GM04503 (cell line): Measurements from ENCODE around the gene CD8B.

ENCODE experiments used
- DNase-seq: peaks from one replicate; pipeline ENCODE4 v3.0.0-alpha.2; 2012; ENCODE audit warnings: low read depth

Gene CD8B

DNA sequence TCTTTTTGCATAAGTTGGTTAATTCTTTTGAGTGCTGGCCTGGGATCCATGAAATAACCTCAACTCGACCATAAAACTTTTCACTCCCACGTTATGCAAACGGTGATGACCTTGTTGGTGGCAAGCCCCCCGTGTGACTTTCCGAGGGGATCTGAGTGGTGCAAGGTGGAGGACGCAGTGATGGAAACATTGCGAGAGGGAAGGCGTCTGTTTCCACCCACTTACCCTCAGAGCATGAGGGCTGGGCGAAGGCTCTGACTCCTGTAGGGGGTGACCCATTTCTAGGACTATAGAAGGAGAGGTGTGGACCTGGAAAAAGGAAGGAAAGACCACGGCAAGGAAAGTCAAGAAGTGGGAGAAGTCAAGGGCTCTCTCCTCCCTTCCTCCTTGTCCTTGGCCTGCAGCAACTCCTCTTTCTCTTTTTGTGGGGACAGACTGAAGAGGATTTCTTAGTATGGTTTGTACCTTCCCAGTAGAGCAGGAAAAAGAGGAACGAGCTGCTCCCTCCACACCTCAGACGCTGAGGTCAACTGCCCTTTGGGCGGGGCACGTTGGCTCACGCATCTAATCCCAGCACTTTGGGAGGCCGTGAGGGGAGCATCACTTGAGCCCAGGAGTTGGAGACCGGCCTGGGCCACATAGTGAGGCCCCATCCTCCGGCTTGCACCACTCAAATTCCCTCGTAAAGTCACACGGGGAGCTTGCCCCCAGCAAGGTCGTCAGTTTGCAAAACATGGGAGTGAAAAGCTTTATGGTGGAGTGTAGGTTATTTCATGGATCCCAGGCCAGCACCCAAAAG is 55.4 kb downstream of the CD8B start:
- DNase-seq = no peak

DNA sequence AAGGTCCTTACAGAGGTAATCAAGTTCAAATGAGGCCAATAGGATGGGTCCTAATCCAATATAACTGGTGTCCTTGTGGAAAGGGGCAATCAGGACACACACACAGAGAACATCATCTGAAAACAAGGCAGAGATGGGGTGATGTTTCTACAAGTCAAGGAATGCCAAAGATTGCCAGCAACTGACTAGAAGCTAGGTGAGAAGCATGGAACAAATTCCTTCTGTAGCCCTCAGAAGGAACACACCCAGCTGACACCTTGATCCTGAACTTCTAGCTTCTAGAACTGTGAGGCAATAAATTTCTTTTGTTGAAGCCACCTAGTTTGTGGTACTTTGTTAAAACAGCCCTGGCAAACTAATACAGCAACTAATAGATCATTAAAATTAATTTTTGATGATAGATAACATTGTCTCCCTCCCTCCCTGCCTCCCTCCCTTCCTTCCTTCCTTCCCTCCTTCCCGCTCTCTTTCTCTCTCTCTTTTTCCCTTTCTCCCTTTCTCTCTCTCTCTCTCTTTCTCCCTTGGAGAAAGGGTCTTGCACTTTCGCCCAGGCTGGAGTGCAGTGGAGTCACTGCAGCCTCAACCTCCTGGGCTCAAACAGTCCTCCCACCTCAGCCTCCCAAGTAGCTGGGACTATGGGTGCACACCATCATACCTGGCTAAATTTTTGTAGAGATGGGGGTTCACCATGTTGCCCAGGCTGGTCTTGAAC is 60.7 kb downstream of the CD8B start:
- DNase-seq = no peak

GRCh38 chr2:86794861-86795260 is 66.8 kb downstream of the CD8B start:
- no peak for DNase-seq

GRCh38 chr2:86793752-86794151 is 67.9 kb downstream of the CD8B start:
- DNase-seq = no peak

DNA sequence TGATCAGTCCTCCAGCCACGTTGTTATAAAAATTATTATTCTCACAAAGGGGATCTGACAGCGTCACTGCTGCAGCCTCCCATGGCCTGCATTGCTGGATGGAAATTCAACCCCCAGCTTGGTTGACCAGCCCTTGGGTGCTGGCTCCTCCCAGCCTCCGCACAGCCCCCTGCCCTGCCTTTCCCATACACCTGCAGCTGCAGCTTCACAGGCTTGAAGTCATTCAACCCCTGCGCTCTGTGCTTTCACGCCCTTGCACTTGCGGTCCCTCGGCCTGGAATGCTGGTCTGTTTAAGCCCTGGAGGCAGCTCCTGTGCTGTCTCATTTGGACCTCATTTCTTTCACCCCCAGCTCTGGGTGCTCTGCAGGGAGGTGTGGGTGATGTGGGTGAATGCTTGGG is 70.1 kb downstream of the CD8B start:
- DNase-seq = no peak

DNA sequence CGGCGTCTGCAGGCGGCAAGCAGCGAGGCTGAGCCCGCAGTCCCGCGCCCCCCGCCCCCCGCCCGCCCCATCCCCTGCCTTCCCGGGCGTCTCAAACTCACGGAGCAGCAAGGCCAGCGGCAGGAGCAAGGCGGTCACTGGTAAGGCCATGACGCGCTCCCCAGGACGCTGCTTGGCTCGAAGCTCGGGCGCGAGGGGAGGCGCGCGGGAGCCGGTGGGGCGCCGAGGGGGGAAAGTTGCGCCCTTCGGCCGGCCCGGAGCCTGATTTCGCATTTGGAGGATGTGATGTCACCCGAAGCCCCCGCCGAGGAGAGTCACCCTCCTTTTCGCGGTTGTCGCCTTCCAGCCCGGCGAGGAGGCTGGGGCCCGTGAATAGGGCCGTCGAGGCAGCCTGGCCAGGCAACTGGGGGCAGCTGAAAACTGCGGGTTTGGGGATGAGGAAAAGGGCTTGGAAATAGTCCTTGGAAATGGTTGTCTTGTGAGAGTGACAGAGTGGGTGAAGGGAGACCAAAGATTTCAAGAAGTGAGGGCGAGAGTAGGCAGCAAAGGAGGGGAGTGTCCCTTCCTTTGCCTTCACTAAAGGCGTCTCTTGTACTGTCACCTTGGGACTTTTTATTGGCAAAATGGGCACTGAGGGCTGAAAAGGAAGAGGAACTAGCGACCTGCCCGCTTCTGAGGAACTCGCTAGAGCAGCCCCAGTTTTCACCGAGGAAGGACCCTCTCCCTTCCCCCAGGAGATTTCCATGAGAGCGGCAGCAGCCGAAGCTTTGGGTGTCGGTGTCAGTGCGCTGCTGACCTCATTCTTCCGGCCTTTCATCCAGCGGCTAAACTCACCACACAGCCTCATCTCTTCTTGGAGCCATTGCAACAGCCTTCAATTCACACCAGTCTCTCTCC is 70.8 kb downstream of the CD8B start, which contains the start of gene CD8A:
CD8A (minus strand) TSS at position 238 of the 897 bp plus-strand sequence; CDS start at position 150, 88 bp downstream.
- no peak for DNase-seq

DNA sequence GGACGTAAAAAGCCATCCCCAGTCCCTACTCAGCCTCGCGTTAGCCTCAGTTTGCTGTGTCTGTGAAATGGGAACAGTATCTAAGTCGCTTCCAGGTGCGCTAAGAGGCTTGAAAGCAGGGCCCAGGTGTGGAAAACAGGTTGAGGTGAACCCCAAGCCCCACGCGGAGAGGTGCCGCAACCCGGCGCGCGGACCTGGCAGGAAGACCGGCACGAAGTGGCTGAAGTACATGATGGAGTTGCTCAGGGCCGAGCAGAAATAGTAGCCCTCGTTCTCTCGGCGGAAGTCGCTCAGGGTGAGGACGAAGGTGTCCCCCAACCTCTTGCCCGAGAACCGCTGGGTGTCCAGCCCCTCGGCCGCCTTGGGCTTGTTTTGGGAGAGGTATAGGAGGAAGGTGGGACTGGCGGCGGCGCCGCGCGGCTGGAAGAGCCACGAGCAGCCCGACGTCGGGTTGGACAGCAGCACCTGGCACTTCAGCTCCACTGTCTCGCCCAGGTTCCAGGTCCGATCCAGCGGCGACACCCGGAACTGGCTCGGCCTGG is 71.5 kb downstream of the CD8B start:
- no peak for DNase-seq

DNA sequence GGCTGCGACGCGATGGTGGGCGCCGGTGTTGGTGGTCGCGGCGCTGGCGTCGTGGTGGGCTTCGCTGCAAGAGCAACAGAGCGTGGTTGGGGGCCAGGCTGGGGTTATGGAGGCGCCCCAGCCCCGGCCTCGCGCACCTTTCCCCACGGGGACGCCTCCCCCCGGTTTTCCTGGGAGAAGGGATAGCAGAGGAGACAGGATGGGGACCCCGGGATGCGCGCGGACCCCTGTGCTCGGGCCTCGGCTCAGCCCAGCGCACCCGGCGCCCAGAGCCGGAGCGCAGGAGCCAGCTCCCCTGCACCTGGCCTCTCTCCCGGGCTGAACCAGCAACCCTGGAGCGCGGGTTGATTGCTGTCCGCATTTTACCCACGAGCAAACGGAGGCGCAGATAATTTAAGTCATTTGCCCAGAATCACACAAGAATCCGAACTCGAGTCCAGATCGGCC is 72.0 kb downstream of the CD8B start:
- no peak for DNase-seq

- DNase-seq = no peak
Observed at GRCh38 chr2:86788881-86789686, 72.6 kb downstream of the CD8B start.

DNA sequence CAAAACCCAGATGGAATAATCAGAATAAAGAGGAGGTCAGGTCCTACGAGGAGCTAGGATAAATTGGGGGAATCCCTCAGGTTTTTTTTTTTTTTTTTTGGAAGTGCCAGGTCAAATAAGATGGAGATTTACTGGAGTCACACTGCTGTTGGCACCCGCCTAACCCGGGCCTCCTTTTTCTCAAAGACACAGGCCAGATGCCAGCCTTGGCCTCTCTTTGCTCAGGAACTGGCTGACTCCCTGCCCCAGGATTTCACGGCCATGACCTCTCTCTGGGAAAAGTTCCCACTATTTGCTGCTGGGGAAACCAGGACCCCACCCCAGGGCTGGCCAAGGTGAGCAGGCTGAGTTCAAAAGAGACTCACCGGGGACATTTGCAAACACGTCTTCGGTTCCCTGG is 73.5 kb downstream of the CD8B start:
- DNase-seq = no peak

DNA sequence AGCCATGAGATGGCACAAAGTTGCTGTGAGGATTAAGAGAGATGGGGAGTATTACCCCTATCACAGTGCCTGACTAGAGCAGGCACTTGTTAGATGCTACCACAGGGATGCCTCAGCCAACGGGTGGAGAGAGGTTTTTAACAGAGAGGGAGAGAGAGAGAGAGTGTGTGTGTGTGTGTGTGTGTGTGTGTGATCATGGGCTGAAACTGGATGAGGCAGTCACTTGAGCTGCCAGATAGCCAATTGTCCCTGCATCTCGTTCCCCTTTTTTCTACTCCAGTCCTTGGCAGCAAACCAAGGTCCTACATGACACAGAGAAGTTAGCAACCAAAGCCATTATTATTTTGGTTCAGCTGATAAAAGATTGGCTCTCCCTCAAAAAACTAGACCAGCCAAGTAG is 74.0 kb downstream of the CD8B start:
- no peak for DNase-seq

- no peak for DNase-seq
Observed at GRCh38 chr2:86786001-86786536, 75.6 kb downstream of the CD8B start.

GRCh38 chr2:86785456-86785855 is 76.2 kb downstream of the CD8B start:
- DNase-seq = no peak

DNA sequence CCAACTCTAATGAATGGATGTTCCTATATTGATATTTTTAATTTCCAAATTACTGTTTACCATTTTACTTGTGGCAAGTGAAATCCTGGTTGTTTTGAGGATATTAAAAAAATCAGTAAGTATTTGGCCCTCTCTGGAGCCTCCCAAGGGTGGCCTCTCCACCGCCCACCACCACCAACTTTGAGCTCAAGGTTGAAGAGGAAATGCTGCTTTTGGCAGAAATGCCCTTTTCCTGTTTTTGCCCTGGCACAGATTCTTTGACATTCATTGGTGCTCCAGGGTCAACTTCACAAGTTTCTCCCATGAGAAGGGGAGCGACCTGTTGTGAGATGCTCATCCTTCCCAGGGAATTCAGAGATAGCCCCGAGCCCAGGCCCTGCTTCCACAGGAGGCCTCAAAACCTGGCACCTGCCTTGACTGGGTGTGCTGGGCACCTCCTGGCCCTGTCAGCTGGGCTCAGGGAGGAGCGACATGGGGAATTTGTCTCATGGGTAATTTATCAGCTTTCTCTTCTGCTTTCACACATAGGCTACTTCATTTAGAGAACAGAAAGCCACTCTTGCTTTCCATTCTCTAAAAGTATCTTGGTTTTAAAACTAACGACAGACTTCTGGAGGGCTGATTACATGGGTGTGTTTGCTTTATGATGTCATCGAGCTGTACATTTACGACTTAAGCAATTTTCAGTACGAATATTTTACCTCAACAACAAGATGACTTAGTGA is 77.9 kb downstream of the CD8B start:
- no peak for DNase-seq

DNA sequence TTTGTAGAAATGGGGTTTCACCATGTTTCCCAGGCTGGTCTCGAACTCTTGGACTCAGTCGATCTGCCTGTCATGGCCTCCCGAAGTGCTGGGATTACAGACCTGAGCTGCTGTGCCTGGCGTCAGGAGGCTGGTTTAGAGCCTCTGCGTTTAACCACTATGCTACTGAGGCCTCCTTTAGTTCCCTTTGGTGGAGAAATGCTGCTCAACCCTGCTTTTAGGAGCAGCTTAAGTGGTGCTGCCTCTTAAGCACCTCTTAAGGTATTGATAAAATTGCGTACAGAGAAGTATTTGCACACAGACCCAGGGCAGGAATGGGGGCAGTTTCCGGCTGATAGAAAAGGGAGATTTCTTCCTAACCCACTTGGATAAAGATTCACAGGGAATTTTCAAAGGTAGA is 78.9 kb downstream of the CD8B start:
- DNase-seq = no peak

DNA sequence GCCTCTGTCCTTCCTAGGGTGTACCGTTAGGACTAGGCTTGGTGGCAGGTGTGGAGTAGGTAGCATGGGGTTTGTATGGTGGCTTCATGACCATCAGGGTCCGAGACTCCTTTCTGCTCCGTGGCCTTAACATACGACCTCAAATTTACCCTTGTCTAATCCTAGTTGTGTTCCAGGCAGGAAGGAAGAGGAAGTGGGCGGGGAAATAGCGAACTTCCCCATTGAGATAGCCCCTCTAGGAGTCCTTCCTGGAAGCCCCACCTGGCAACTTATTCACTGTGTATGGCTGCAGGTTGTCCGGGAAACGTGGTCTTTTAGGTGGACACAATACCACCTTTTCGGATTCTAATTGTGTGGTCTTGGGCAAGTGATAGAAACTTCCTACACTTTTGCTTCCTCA is 80.3 kb downstream of the CD8B start:
- no peak for DNase-seq

GRCh38 chr2:86779971-86780370 is 81.7 kb downstream of the CD8B start:
- no peak for DNase-seq

DNA sequence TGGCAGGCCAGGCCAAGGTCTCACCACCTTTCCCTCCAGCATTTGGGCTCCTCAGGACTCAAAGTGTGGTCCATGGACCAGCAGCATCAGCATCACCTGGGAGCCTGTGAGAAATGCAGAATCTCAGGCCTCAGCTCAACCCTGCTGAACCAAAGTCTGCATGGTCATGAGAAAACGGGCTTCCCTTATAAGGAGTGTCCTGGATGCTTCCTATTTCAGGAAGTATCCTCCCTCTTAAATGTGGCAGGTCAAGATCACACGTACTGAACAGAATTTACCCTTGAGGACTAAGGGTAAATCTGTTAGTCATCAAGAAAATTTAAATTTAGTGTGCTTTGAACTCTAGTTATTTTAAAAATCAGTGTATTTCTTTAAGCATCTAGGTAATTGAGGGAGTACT is 82.7 kb downstream of the CD8B start:
- DNase-seq = no peak

DNA sequence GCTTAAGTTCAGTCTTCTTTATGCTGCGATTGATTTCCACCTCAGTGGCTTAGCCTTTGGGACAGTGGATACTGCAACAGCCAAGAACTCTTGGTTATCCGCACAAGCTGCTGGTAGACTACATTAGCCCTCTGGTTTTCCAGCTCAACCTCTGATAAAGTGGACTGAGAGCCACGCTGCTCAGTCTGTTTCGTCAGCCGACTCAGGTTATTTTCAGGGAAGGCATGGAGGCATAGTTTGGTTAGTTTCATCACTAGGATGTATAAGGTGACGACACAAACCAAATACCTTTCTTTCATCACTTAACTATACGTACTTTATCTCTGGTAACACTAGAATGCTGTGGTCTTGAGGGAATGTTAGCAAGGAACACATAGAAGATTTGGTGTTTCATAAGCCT is 85.2 kb downstream of the CD8B start:
- DNase-seq = no peak

GRCh38 chr2:86775338-86775737 is 86.3 kb downstream of the CD8B start:
- DNase-seq = no peak
